CD4-positive, alpha-beta T cell treated with Interleukin-6 for 4 hours (primary cell): Measurements from ENCODE around the gene CETN3.
"Not testable (repeated sequence)": the region's sequence is repeated elsewhere in the genome, so short reads cannot be mapped to it uniquely, and the experiment has no call there.

Experiments used
- DNase-seq: peaks from one replicate; pipeline ENCODE4 v3.0.0-alpha.2; 2020; ENCODE audit warnings: mixed read lengths

The CETN3 gene

GRCh38 chr5:90381213-90381929 is 28.2 kb downstream of the CETN3 start:
- no peak for DNase-seq

GRCh38 chr5:90379652-90380051 is 29.9 kb downstream of the CETN3 start:
- no peak for DNase-seq

GRCh38 chr5:90378752-90379151 is 30.8 kb downstream of the CETN3 start:
- no peak for DNase-seq

- not testable (repeated sequence) for DNase-seq
These were observed 38.3 kb downstream of the CETN3 start for GRCh38 chr5:90371269-90371668.

- no peak for DNase-seq
These were observed 40.9 kb downstream of the CETN3 start for GRCh38 chr5:90368454-90369246.

- no peak for DNase-seq
These were observed 41.7 kb downstream of the CETN3 start for GRCh38 chr5:90367879-90368278.

GRCh38 chr5:90366948-90367347 is 42.6 kb downstream of the CETN3 start:
- DNase-seq = no peak

- DNase-seq = no peak
These were observed 44.2 kb downstream of the CETN3 start for GRCh38 chr5:90365328-90365727.

GRCh38 chr5:90359073-90359920 is 50.3 kb downstream of the CETN3 start:
- DNase-seq = no peak

- no peak for DNase-seq
These were observed 52.9 kb downstream of the CETN3 start for GRCh38 chr5:90356622-90357021.

- DNase-seq = no peak
These were observed 53.4 kb downstream of the CETN3 start for GRCh38 chr5:90356176-90356575.

- DNase-seq = no peak
These were observed 53.9 kb downstream of the CETN3 start for GRCh38 chr5:90355635-90356034.

- no peak for DNase-seq
These were observed 56.3 kb downstream of the CETN3 start for GRCh38 chr5:90353254-90353653.

GRCh38 chr5:90351101-90351500 is 58.5 kb downstream of the CETN3 start:
- DNase-seq = no peak

- DNase-seq = no peak
These were observed 62.1 kb downstream of the CETN3 start for GRCh38 chr5:90347462-90347861.

GRCh38 chr5:90345684-90346083 is 63.9 kb downstream of the CETN3 start:
- no peak for DNase-seq

GRCh38 chr5:90344689-90345088 is 64.9 kb downstream of the CETN3 start:
- no peak for DNase-seq

GRCh38 chr5:90343731-90344130 is 65.8 kb downstream of the CETN3 start:
- not testable (repeated sequence) for DNase-seq

- no peak for DNase-seq
These were observed 67.0 kb downstream of the CETN3 start for GRCh38 chr5:90342576-90342975.
